PFSK-1 (cell line): ENCODE data around the gene ESYT2.

Experiments used
- FOXP2 ChIP-seq: optimal IDR thresholded peaks from 2 replicates; pipeline ENCODE3; 2011; ENCODE audit warnings: borderline replicate concordance, control low read depth, inconsistent platforms; ENCODE audit not compliant: insufficient read depth; ENCODE audit errors: extremely low read length, extremely low read depth
- POLR2AphosphoS5 ChIP-seq: IDR thresholded peaks from 2 replicates; pipeline ENCODE4 v1.6.1; 2012; ENCODE audit warnings: low read depth, mild to moderate bottlenecking, control low read depth, low read length, moderate library complexity
- SIN3A ChIP-seq: IDR thresholded peaks from 2 replicates; pipeline ENCODE4 v1.6.1; 2012; ENCODE audit warnings: mild to moderate bottlenecking, low read length, moderate library complexity, borderline replicate concordance; ENCODE audit not compliant: insufficient read depth
- TAF1 ChIP-seq: IDR thresholded peaks from 2 replicates; pipeline ENCODE4 v1.6.1; 2012; ENCODE audit warnings: low read length, control low read depth, borderline replicate concordance; ENCODE audit not compliant: insufficient read depth
- TF ChIP-seq, protein P1 (sequence below), 2 experiments: IDR thresholded peaks; 2 replicates each; pipeline versions ENCODE4 v1.6.1 to v1.8.0; 2011 to 2012; ENCODE audit warnings: low read depth in 2 of 2, low read length in 2 of 2, control low read depth in 1 of 2, inconsistent platforms in 1 of 2, mild to moderate bottlenecking in 1 of 2, moderate library complexity in 1 of 2; ENCODE audit not compliant: insufficient read depth in 1 of 2

The ESYT2 gene

GRCh38 chr7:158757404-158757989 lies 71.8 kb downstream of the ESYT2 start:
- TF ChIP-seq, protein P1, sequence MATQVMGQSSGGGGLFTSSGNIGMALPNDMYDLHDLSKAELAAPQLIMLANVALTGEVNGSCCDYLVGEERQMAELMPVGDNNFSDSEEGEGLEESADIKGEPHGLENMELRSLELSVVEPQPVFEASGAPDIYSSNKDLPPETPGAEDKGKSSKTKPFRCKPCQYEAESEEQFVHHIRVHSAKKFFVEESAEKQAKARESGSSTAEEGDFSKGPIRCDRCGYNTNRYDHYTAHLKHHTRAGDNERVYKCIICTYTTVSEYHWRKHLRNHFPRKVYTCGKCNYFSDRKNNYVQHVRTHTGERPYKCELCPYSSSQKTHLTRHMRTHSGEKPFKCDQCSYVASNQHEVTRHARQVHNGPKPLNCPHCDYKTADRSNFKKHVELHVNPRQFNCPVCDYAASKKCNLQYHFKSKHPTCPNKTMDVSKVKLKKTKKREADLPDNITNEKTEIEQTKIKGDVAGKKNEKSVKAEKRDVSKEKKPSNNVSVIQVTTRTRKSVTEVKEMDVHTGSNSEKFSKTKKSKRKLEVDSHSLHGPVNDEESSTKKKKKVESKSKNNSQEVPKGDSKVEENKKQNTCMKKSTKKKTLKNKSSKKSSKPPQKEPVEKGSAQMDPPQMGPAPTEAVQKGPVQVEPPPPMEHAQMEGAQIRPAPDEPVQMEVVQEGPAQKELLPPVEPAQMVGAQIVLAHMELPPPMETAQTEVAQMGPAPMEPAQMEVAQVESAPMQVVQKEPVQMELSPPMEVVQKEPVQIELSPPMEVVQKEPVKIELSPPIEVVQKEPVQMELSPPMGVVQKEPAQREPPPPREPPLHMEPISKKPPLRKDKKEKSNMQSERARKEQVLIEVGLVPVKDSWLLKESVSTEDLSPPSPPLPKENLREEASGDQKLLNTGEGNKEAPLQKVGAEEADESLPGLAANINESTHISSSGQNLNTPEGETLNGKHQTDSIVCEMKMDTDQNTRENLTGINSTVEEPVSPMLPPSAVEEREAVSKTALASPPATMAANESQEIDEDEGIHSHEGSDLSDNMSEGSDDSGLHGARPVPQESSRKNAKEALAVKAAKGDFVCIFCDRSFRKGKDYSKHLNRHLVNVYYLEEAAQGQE (IDR thresholded peaks at IDR 0.05; ENCODE audit: insufficient read depth in 1 of 2, low read depth in 2 of 2, low read length in 2 of 2), result no peak
- TF ChIP-seq TAF1 (no peak), FOXP2 (no peak), SIN3A (no peak), POLR2AphosphoS5 (no peak)

- TF ChIP-seq SIN3A, result no peak
- TF ChIP-seq, protein P1 (IDR thresholded peaks at IDR 0.05; ENCODE audit: insufficient read depth in 1 of 2, low read depth in 2 of 2, low read length in 2 of 2), result no peak
- no peak for TF ChIP-seq POLR2AphosphoS5
- TF ChIP-seq TAF1, result no peak
These were observed 74.4 kb downstream of the ESYT2 start for GRCh38 chr7:158754746-158755444.

- TF ChIP-seq TAF1 (no peak), FOXP2 (no peak), SIN3A (no peak), POLR2AphosphoS5 (no peak)
- TF ChIP-seq, protein P1 (IDR thresholded peaks at IDR 0.05; ENCODE audit: insufficient read depth in 1 of 2, low read depth in 2 of 2, low read length in 2 of 2), result no peak
These were observed 75.4 kb downstream of the ESYT2 start for GRCh38 chr7:158753900-158754299.

GRCh38 chr7:158751751-158752150 lies 77.6 kb downstream of the ESYT2 start:
- no peak for TF ChIP-seq TAF1
- TF ChIP-seq POLR2AphosphoS5, result no peak
- TF ChIP-seq FOXP2, result no peak
- no peak for TF ChIP-seq SIN3A
- TF ChIP-seq, protein P1 (IDR thresholded peaks at IDR 0.05; ENCODE audit: insufficient read depth in 1 of 2, low read depth in 2 of 2, low read length in 2 of 2), result no peak

- TF ChIP-seq SIN3A, result no peak
- TF ChIP-seq TAF1, result no peak
- TF ChIP-seq, protein P1 (IDR thresholded peaks at IDR 0.05; ENCODE audit: insufficient read depth in 1 of 2, low read depth in 2 of 2, low read length in 2 of 2), result no peak
- TF ChIP-seq POLR2AphosphoS5, result no peak
- TF ChIP-seq FOXP2, result no peak
These were observed 78.1 kb downstream of the ESYT2 start for GRCh38 chr7:158751199-158751598.
